GM20000 (cell line): ENCODE data around the gene NECTIN3.
A peak's percentile ranks its signal among the peaks of the same experiment; 100 is the strongest.

Experiments
- DNase-seq: peaks from one replicate; pipeline ENCODE4 v3.0.0; 2012; ENCODE audit warnings: low spot score
- CTCF ChIP-seq: IDR thresholded peaks from 2 replicates; pipeline ENCODE4 v1.5.1; 2012; ENCODE audit warnings: mild to moderate bottlenecking, control low read depth; ENCODE audit errors: extremely low read depth, missing control alignments

NECTIN3 gene

GRCh38 chr3:111071257-111072030 is at the start of gene NECTIN3:
TSS of gene NECTIN3 (plus strand) at chr3:111071816. CDS start at chr3:111072018, 202 bp downstream.
- DNase-seq: peak; percentile 72

GRCh38 chr3:111027868-111028267 is 43.7 kb upstream of the NECTIN3 start:
- TF ChIP-seq CTCF: no peak
- no peak for DNase-seq

More at GRCh38 chr3:111071257-111072030, at the start of gene NECTIN3:
- TF ChIP-seq CTCF: no peak

GRCh38 chr3:111031538-111031937 is 40.1 kb upstream of the NECTIN3 start:
- no peak for DNase-seq
- no peak for TF ChIP-seq CTCF

GRCh38 chr3:111032677-111033076 is 38.9 kb upstream of the NECTIN3 start:
- DNase-seq: no peak
- no peak for TF ChIP-seq CTCF

- TF ChIP-seq CTCF: no peak
- DNase-seq: no peak
These were observed 38.1 kb upstream of the NECTIN3 start for GRCh38 chr3:111033470-111034050.

GRCh38 chr3:111035316-111035715 is 36.3 kb upstream of the NECTIN3 start:
- no peak for TF ChIP-seq CTCF
- no peak for DNase-seq

GRCh38 chr3:111035902-111036301 is 35.7 kb upstream of the NECTIN3 start:
- DNase-seq: no peak
- TF ChIP-seq CTCF: no peak
